ENCODE results near the gene SCYL2.
"Not testable (repeated sequence)": the region's sequence is repeated elsewhere in the genome, so short reads cannot be mapped to it uniquely, and the experiment has no call there.

SCYL2 gene, protein sequence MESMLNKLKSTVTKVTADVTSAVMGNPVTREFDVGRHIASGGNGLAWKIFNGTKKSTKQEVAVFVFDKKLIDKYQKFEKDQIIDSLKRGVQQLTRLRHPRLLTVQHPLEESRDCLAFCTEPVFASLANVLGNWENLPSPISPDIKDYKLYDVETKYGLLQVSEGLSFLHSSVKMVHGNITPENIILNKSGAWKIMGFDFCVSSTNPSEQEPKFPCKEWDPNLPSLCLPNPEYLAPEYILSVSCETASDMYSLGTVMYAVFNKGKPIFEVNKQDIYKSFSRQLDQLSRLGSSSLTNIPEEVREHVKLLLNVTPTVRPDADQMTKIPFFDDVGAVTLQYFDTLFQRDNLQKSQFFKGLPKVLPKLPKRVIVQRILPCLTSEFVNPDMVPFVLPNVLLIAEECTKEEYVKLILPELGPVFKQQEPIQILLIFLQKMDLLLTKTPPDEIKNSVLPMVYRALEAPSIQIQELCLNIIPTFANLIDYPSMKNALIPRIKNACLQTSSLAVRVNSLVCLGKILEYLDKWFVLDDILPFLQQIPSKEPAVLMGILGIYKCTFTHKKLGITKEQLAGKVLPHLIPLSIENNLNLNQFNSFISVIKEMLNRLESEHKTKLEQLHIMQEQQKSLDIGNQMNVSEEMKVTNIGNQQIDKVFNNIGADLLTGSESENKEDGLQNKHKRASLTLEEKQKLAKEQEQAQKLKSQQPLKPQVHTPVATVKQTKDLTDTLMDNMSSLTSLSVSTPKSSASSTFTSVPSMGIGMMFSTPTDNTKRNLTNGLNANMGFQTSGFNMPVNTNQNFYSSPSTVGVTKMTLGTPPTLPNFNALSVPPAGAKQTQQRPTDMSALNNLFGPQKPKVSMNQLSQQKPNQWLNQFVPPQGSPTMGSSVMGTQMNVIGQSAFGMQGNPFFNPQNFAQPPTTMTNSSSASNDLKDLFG

DNA sequence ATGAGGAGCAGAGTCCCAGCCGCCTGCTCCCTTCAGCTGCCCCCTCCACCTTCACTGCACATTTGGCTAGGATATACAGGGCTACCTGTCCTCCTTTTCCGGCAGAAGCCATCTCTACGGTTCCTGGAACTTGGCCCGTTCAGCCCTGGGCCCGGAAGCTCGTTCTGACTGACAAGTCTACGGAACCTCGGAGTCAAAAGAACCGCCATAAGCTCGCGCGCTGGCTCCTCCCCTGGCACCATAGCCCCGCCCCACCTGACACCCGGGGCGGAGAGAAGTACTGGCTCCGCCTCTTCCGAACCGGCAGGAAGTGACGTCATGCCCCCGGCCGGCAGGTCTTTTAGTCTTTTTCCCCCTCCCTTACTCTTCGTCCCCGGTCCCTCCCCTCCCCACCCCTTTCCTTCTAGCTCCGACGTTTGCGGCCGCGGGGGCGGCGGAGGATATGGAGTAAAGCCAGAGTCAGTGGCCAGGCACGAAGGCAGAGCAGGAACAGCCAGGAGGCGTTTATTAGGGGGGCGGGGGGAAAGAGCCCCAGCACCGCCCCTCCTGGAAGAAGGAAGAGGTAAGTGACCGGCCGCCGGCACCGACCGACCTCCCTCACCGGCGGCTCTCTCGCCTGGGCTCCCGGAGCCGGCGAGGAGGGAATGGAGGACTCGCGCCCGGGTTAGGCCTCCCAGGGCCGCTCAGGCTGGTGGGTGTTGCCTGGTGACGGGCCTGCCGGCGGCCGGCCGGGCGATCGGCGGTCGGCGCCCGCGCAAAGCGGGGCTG is at the start of gene SCYL2, which contains the start of gene DEPDC4:
TSS of gene SCYL2 (plus strand) at position 343 of the 768 bp plus-strand sequence. CDS start 15,794 bp downstream, outside the sequence.
TSS of gene DEPDC4 (minus strand) at position 245 of the 768 bp plus-strand sequence. CDS start at position 242, 3 bp downstream.
- peak; percentile 90 for DNase-seq (ENCODE audit: low spot score)

DNA sequence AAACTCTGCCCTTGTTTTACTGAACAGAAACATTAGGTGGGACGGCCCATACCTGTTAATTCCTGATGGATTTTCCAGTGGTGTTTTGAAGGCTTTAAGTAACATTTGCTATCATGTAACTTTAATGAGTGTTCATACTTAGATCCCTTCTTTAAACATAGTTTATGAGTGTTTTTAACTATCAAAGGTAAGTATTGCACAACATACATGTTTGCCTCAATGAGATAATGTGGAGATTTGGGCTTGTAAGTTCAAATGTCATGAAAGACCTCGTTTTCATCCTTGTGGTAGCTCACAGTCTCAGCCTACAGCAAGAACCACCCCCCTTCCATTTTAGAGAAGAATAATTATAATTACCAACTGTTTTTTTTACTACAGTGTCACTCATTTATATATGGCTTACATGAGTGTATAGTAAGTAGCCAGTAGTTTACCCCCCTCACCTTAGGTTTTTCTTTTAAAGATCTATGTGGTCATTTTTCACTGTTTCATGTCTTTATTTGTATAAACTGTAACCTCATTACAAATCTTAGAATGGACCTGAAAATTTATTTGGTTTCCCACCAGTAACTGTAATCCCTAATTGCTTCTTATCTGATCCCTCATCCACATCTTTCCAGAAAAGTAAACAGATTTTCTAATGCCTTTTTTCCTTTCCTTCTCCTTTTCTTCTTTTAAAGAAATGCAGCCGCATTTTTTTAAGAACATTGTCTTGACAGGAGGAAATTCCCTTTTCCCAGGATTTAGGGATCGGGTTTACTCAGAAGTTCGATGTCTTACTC is 47.5 kb upstream of the SCYL2 start:
- no peak for DNase-seq (ENCODE audit: low spot score)

DNA sequence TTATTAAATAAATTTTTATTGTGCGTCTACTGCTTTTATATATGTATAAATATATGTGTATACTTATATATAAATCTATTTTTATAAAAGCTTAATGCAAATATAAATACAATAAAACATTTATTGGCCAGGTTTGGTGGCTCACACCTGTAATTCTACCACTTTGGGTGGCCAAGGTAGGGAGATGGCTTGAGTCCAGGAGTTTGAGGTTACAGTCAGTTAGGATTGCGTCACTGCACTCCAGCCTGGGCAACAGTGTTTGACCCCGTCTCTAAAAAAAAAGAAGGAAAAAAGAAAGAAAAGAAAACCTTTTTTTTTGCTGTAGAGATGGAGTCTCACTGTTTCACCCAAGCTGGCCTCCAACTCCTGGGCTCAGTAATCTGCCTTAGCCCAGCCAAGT is 45.5 kb upstream of the SCYL2 start:
- DNase-seq (ENCODE audit: low spot score) = no peak

DNA sequence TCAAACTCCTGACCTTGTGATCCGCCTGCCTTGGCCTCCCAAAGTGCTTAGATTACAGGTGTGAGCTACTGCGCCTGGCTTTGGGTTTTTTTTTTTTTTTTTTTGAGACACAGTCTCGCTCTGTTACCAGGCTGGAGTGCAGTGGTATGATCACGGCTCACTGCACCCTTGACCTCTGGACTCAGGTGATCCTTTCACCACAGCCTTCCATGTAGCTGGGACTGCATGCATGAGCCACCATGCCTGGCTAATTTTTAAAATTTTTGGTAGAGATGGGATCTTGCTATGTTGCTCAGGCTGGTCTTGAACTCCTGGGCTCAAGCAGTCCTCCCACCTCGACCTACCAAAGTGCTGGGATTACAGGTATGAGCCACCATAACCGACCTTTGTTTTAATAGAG is 44.8 kb upstream of the SCYL2 start:
- DNase-seq (ENCODE audit: low spot score) = not testable (repeated sequence)

DNA sequence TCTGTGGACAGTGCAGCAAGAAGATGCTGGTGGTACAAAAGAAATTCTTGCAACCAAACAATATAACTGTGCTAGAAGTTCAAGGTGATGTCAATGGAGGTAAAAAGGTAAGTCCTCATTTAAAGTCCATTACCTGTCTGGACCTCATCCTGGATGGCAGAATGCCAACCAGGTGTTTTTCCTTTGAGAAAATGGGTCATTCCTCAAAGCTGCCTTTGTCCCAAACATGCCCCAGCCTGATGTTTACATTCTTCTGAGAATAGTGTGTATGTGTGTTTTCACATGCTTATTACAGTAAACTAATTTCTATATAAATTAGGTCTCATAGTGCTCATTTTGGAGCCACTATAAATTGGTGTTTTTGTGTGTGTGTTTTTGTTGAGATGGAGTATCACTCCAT is 41.5 kb upstream of the SCYL2 start:
- no peak for DNase-seq (ENCODE audit: low spot score)

DNA sequence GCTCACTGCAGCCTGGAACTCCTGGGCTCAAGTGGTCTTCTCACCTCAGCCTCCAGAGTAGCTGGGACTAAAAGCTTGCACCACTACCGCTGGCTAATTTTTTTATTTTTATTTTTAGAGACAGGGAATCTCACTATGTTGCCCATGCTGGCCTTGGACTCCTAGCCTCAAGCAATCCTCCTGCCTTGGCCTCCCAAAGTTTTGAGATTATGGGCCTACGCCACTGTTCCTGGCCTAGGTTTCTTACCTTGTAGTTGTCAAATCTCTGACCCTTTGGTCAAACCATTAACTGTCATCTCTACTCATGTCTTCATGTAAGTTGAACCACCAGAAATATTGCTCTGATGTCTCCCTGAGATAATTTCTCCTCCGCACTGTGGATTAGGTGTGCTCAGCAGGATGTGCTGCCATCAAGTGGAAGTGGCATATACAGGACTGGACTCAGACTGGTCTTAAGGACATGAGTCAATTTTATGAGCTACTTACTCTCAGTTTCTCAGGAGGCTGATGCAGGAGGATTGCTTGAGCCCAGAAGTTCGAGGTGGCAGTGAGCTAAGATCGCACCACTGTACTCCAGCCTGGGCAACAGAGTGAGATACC is 37.8 kb upstream of the SCYL2 start:
- DNase-seq (ENCODE audit: low spot score) = peak; percentile 17

DNA sequence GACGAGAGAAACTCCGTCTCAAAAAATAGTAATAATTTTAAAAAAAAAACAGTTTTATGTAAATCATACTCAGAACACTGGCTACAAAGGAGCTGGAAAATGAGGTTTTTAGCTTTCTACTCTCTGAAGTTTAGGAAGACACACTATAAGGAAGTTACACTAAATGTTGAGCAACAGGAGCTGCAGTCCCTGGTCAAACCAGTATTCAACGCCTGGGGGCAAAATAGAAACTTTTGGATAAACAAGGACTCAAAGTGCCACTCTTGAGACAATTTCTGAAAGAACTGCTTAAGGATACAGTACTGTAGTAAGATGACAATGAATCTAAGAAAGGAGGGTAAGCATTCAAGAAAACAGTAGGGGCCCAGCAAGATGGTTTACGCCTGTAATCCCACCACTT is 37.1 kb upstream of the SCYL2 start:
- no peak for DNase-seq (ENCODE audit: low spot score)

DNA sequence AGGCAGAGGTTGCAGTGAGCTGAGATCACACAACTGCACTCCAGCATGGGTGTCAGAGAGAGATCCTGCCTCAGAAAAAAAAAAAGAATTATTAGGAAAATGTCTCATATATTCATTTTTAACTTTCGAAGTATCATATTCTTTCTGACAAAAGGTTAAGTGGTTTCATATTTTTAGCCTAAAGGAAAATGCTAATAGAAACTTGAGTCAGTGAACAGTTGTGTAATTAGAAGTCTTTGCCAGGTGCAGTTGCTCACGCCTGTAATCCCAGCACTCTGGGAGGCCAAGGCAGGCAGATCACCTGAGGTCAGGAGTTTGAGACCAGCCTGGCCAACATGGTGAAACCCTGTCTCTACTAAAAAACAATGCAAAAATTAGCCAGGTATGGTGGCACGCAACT is 35.1 kb upstream of the SCYL2 start:
- not testable (repeated sequence) for DNase-seq (ENCODE audit: low spot score)

DNA sequence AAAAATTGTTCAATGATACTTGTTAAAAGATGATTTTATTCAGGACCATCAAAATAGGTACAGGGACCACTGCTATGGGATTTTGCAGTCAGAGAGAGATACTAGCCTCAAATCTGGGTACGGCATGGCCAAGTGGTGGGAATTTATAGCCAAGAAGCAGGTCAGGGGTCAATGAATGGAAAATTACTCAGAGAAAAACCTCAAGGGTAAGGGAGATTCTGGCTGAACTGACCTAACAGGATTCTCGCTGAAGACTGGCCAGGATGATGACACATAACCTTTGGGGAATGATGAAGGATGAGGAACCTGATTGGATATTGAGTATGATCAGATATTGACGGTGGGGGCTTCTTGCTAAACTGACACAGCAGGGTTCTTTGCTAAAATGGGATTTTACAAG is 32.8 kb upstream of the SCYL2 start:
- no peak for DNase-seq (ENCODE audit: low spot score)

DNA sequence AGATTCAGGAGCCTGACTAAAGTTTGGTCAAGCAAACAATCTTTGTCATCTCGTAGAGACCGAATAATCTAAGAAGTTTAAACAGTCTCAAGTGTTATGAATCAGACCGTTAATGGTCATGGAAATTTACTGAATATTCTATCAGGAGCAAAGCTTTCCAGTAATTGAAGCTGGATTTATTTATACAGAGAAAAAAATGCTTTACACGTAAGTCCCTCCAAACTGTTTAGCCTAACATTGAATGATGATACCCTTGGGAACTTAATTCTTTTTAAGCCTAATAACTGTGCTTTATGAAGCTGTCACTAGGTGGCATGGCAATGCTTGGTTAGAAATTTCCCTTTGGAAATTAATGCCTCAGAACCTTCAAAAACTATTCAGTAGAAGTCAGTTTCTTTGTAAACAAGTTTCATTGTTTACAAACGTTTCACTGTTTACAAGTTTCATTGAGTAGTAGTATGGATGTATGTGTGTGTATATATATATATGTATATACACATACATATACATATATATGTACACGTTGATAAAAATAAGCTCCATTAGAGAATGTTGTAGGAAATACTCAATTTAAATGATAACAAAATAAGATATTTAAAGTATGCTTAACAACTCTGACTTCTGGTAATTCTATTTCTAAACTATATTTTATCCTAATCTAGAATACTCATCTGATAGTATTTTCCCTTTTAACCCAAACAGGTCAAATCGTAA is 32.2 kb upstream of the SCYL2 start:
- peak; percentile 27 for DNase-seq (ENCODE audit: low spot score)

DNA sequence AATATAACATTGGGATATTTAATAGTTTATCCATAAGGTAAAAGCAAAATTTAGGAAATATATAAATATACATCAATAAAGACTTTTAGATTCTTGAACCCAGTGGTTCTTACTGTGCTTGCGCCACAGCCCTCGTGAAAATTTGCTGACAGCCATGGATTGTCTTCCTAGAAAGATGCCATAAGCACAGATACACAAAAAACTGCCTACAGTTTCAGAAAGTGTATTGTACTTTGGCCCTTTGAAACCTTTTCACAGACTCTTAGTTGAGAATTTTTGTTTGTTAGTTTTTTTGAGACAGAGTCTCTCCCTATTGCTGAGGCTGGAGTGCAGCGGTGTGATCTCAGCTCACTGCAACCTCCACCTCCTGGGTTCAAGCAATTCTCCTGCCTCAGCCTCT is 28.2 kb upstream of the SCYL2 start:
- no peak for DNase-seq (ENCODE audit: low spot score)

DNA sequence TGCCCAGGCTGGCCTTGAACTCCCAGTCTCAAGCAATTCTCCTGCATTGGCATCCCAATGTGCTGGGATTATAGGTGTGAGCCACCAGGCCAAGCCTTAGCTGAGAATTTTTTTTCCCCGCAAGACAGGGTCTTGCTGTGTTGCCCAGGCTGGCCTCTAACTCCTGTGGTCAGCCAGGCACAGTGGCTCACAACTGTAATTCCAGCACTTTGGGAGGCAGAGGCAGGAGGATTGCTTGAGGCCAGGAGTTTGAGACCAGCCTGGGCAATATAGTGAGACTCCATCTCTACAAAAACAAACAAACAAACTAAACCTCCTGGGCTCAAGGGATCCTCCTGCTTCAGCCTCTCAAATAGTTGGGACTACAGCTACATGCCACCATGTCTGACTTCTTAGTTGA is 27.4 kb upstream of the SCYL2 start:
- DNase-seq (ENCODE audit: low spot score) = no peak

DNA sequence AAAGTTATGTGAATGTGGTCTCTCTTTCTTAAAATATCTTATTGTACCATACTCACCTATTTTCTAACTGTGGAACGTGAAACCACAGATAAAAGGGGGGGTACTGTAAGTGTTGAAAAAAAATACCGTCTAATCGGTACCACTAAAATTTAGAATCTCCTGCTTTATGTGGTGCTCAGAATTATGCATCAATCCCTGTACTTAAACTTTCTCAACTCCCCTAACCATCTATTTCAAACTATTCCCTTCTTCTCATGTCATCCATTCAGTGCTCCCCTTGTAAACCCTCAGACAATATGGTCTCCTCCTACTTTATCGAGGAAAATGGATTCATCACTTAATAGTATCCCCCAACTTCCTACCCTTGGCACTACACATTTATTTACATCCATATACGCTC is 23.8 kb upstream of the SCYL2 start:
- DNase-seq (ENCODE audit: low spot score) = no peak

DNA sequence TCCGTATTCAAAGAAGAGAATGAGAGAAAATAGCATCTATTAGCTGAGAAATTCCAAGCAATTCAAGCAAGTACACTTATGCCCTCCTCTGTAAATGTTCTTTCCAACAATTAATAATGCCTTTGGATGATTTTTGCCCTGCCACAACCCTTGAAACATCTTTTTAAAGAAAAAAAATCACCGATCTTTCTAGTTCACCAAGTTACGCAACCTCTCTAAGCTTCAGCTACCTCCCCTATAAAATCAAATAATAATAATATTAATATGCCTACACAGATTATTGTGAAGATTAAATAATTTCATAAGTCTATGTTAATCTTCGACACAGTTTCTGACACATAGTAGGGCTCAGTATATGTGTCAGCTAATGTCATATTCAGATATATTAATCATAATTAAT is 19.2 kb upstream of the SCYL2 start:
- DNase-seq (ENCODE audit: low spot score) = no peak

DNA sequence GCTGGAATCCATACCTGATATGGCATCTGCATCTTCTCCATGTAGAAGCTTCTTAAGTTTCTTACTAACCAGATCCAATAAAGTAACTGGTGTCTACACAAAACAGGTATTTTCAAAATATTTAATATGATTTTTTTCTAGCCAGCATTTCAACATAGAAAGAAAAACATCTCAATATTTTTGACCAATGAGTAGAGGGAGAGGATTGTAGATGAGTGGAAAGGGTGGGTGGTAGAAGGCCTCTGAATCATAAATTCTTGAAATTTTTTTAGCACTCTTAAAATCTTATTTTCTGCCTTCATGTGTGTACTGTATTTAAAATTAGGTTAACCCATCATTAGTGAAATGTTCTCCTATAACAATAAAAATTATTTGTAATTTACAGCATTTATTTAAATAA is 18.1 kb upstream of the SCYL2 start:
- no peak for DNase-seq (ENCODE audit: low spot score)

DNA sequence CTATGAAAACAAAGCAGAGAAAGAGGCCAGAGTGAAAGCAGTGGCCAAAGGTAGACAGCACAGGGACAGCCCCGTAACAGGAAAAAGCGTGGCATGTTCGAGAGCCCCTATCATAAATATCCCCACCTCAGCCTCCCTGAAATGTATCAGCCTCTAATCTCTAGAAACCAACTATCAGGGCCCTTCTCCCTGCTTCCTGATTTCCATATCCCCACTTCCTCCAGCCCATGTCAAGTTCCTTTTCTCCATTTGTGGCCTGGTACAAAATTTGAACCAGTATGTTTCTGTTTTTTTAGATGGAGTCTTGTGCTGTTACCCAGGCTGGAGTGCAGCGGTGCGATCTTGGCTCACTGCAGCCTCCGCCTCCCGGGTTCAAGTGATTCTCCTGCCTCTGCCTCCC is 17.0 kb upstream of the SCYL2 start:
- DNase-seq (ENCODE audit: low spot score) = no peak

DNA sequence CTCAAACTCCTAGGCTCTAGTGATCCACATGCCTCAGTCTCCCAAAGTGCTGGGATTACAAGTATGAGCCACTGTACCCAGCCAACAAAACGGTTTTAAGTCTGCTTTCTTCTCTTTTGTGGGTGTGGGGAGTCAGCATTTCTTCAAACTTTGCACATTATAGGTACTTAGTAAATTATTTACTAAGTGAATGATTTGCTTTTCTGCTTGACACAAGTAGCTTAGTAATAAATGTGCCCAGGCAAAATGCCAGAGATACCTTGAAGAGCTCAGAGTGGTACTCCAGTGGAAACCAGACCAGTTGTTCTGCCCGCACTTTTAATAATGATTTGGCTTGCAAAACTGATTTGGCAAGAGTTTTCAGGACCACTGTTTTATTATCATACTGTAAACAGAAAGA is 15.1 kb upstream of the SCYL2 start:
- no peak for DNase-seq (ENCODE audit: low spot score)

DNA sequence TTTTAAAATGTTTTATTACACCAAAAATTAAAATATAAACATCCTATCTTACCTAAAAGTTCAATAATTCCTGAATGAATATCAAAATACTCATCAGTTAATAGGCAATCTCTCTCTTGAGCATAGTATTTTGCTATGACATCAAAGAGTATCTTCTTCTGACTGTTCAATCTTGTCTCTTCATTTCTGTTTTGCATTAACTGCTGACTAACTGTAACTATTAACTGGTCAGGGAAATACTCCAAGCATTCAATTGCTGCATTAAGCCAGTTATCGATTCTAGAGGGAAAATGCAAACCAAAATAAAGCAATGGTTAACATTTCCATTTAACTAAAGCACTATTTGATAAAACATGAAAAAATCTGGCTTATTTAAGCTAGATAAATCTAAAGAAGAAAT is 13.5 kb upstream of the SCYL2 start:
- no peak for DNase-seq (ENCODE audit: low spot score)

DNA sequence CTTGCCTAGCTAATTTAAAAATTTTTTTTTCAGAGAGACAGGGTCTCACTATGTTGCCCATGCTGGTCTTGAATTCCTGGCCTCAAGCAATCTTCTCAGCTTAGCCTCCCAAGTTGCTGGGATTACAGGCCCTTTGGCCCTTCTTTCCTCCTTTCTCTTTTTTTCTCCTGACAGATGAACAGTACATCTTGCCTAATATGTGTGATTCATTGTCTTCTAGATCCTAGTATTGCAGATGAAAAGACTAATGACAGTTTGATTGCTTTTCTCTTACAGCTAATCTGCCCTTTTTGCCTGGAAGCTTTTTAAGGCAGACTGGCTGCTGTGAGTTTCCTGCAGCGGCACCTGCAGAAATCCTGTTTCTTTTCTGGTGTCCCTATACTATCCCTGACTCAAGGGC is 12.1 kb upstream of the SCYL2 start:
- no peak for DNase-seq (ENCODE audit: low spot score)

DNA sequence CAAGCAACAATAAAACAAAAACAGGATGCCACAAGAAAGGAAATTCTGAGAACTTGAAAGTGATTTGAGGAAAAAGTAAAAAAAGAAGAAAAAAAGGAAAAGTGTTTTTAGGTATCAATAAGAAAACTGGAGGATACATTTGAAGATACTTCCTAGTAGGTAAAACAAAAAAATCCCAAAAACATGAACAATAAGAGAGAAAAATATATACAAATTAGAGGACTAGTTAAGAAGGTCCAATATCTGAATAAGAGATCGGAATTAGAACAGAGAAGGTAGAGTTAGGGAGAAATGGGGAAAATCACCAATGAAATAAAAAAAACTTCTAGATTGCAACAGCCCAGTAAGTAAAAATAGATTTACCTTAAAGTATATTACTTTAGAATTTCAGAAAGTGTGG is 8.8 kb upstream of the SCYL2 start:
- no peak for DNase-seq (ENCODE audit: low spot score)

All from iPS-NIHi11 (cell line).